Measurements from ENCODE around the gene STAT4. TPM values are rescaled to one million over a fixed set of nuclear protein-coding genes. Genes with fewer than 3 reads are reported as not detected.

STAT4 gene
- total RNA-seq, 1 donor from 2014 or later, result 4.1 TPM

GRCh38 chr2:191015831-191016230, 135.0 kb downstream of the STAT4 start:
- no peak for DNase-seq (ENCODE audit: low spot score)

GRCh38 chr2:191015239-191015638, 135.6 kb downstream of the STAT4 start:
- no peak for DNase-seq (ENCODE audit: low spot score)

GRCh38 chr2:191014653-191015020, 136.2 kb downstream of the STAT4 start:
- no peak for DNase-seq (ENCODE audit: low spot score)

GRCh38 chr2:191013932-191014652, 136.7 kb downstream of the STAT4 start, which contains the start of gene STAT1:
STAT1 (minus strand) TSS chr2:191014171; CDS start chr2:191010003, 4,168 bp downstream.
- DNase-seq (ENCODE audit: low spot score), result peak; percentile 98

- DNase-seq (ENCODE audit: low spot score), result no peak
These were observed 137.2 kb downstream of the STAT4 start for GRCh38 chr2:191013682-191013931.

- DNase-seq (ENCODE audit: low spot score), result no peak
These were observed 137.7 kb downstream of the STAT4 start for GRCh38 chr2:191012845-191013681.

- DNase-seq (ENCODE audit: low spot score), result no peak
These were observed 138.4 kb downstream of the STAT4 start for GRCh38 chr2:191012346-191012745.

- DNase-seq (ENCODE audit: low spot score), result no peak
These were observed 139.6 kb downstream of the STAT4 start for GRCh38 chr2:191010887-191011885.

GRCh38 chr2:191009541-191010374, 141.0 kb downstream of the STAT4 start:
- no peak for DNase-seq (ENCODE audit: low spot score)

- DNase-seq (ENCODE audit: low spot score), result no peak
These were observed 142.5 kb downstream of the STAT4 start for GRCh38 chr2:191008286-191008685.

- no peak for DNase-seq (ENCODE audit: low spot score)
These were observed 143.6 kb downstream of the STAT4 start for GRCh38 chr2:191006997-191007783.

- no peak for DNase-seq (ENCODE audit: low spot score)
These were observed 144.5 kb downstream of the STAT4 start for GRCh38 chr2:191006297-191006696.

GRCh38 chr2:191003405-191004309, 147.1 kb downstream of the STAT4 start:
- no peak for DNase-seq (ENCODE audit: low spot score)

GRCh38 chr2:191001624-191002023, 149.2 kb downstream of the STAT4 start:
- no peak for DNase-seq (ENCODE audit: low spot score)

- DNase-seq (ENCODE audit: low spot score), result no peak
These were observed 149.8 kb downstream of the STAT4 start for GRCh38 chr2:191001032-191001431.

- no peak for DNase-seq (ENCODE audit: low spot score)
These were observed 150.7 kb downstream of the STAT4 start for GRCh38 chr2:190999949-191000665.

GRCh38 chr2:190999058-190999457, 151.7 kb downstream of the STAT4 start:
- DNase-seq (ENCODE audit: low spot score), result no peak

- DNase-seq (ENCODE audit: low spot score), result no peak
These were observed 153.2 kb downstream of the STAT4 start for GRCh38 chr2:190997526-190998113.

Data from mesenteric fat pad (tissue), 1 donor.